Subcutaneous adipose tissue (tissue), 4 donors: ENCODE measurements around the gene CNTNAP1. TPM values are rescaled to one million over a fixed set of nuclear protein-coding genes. Genes with fewer than 3 reads are reported as not detected.

Experiments used
- total RNA-seq, 4 donors: library from RNA; depleted of rRNA; stranded (reverse); fragments of >200 nt; gene quantifications; one replicate each; pipeline ENCODE4 v1.1.0, GENCODE V29; 2016
- TF ChIP-seq, protein P1 (sequence below): fragments of 450-650 bp; IDR thresholded peaks from one replicate; pipeline ENCODE4 v1.5.1; 2016; ENCODE audit warnings: low read depth, mild to moderate bottlenecking, control low read depth, antibody characterized with exemption, moderate library complexity

The CNTNAP1 gene
- total RNA-seq, 4 donors from 2014 or later: 1.8 to 3.8 (median 2.5) TPM

DNA sequence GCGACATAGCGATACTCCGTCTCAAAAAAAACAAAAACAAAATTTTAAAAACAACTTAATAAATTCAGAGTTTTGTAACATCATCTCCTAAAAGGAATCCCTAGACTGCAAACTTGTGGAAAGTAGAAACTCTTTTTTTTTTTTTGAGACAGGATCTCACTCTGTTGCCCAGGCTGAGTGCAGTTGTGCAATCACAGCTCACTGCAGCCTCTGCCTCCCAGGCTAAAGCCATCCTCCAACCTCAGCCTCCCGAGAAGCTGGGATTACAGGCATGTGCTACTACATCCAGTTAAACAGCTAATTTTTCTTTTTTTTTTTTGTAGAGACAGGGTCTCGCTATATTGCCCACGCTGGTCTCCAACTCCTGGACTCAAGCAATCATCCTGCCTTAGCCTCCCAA, 42.8 kb downstream of the CNTNAP1 start:
- TF ChIP-seq, protein P1, sequence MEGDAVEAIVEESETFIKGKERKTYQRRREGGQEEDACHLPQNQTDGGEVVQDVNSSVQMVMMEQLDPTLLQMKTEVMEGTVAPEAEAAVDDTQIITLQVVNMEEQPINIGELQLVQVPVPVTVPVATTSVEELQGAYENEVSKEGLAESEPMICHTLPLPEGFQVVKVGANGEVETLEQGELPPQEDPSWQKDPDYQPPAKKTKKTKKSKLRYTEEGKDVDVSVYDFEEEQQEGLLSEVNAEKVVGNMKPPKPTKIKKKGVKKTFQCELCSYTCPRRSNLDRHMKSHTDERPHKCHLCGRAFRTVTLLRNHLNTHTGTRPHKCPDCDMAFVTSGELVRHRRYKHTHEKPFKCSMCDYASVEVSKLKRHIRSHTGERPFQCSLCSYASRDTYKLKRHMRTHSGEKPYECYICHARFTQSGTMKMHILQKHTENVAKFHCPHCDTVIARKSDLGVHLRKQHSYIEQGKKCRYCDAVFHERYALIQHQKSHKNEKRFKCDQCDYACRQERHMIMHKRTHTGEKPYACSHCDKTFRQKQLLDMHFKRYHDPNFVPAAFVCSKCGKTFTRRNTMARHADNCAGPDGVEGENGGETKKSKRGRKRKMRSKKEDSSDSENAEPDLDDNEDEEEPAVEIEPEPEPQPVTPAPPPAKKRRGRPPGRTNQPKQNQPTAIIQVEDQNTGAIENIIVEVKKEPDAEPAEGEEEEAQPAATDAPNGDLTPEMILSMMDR: no peak

DNA sequence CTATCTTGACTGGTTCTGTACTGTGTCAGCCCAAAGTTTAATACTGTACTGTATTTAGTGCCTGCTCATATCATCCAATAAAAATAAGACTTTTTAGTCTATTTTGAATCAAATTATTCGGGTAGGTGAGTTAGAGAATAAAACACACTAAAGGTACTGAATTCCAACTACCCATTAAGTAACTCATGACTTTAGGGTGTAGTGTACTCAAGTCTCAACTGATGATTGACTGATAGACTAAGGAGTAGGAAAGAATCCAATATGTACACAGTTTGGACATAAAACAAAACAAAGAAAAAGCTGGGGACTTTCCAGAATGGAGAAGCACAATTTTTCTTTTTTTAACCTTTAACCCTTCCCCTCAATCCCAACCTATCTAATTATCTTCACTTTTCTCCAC, 58.4 kb downstream of the CNTNAP1 start:
- TF ChIP-seq, protein P1: no peak

DNA sequence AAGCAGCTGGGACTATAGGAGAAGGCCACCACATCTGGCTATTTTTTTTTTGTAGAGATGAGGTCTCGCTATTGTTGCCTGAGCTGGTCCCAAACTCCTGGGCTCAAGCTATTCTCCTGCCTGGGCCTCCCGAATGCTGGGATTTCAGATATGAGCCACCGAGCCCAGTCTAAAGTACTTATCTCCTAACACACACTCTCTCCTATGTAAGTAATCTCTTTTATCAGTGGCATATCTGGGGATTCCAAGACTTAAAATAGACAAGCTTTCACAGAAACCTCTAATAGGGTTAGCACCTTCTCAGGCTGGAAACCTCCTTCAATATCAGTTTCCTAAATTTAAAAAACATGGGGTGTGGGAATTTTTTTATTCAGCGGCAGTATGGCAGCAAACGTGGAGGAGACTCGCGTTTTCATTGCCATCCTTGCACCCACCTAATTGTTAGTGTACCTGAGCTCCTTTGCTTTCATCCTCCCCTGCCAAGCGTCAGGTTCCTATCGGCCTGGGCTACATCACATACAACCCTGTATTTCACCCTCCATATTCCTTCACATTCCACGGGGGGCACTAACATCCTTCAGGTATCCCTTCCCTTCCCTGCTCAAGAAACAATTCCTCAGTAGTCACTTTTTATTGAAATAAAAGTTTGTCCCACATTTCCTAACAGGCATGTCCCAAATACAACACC, 61.4 kb downstream of the CNTNAP1 start:
- TF ChIP-seq, protein P1: no peak

DNA sequence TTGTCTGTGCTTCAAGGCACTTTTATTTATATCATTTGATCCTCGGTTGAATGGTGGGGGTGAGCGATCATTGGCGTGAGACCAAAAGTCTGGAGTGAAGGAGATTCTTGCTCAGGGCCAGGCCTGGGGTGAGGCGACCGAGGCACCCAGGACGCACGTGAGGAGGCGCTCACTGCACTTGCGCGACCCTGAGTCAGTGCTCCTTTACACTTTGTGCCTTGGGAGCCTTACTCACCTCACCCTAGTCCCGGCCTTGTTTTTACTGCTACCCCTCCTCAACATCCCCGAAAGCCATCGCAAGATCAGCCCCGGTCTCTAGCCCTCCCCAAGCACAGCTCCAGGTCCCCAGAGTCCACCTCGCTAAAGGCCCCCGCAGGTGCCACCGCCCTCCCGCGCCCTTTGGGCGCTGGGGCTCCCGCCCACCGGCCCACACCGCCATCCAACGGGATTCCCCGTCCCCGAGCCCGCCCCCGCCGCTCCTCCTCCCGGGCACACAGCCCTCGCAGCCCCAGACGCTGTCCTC, 62.0 kb downstream of the CNTNAP1 start:
- TF ChIP-seq, protein P1: no peak

DNA sequence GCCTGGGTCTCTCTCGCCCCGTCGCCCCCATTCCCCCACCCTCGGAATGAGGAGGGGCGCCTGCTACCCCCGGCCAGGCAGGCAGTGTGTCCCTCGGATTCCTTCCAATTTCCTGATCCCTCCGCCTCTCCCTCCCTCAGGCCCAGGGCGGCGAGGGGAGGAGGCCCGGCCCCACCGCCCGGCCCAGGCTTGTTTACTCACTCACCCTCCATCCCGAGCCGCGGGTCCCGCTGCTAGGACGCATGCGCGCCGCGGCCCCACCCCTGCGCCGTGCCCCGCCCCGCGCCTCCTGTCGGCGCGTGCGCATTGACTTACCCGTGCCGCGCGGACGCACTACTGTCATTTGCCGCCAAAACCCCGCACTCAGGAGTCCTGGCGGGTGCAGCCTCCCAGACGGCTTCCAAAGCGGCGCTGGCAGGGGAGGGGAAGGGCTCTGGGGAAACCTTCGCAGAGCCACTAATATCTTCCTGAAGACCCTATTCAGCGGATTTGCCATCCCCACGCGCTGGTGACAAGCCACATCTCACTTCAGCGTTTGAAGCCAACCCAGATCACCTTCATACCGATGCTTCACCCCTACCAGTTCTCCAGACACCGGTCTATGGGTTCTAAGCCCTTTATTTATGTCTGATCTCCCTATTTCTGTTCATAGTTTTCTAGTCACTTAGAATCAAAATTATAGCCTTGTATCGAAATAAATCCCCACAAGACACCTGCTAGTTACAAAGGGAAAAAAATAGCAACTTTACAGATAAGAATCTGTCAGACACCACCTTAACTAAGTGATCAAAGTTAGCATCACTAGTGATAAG, 62.7 kb downstream of the CNTNAP1 start, which contains the start of gene EZH1:
TSS of gene EZH1 (minus strand) at position 235 of the 812 bp plus-strand sequence. CDS start 16,099 bp downstream, outside the sequence.
- TF ChIP-seq, protein P1: no peak

DNA sequence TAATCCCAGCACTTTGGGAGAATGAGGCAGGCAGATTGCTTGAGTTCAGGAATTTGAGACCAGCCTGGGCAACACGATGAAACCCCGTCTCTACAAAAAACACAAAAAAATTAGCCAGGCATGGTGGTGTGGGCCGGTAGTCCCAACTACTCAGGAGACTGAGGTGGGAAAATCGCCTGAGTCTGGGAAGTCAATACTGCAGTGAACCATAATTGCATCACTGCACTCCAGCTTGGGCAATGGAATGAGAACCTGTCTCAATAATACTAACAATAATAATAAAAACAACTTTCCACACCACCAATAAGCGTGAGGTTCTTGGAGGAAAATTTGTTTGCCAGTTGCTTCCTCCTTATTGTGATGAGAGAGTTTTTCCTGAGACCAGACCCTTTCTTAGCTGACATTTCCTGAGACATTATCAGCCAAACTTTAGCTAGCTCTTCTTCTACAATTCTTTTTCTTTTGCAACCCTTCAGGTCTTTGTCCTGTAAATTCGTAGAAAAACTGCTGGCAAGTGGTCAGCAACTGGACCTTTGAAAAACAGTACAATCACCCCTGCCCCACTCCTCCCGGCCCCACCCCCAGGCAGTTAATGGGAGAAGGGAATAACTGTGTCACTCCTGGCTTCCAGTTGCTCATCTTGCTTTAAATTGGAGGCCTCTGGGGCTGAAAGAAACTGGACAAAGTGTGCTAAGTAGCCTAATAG, 66.0 kb downstream of the CNTNAP1 start:
- TF ChIP-seq, protein P1: no peak
